GM12874 (cell line): Measurements from ENCODE around the gene CAPN5.

ENCODE experiments used
- CTCF ChIP-seq: IDR thresholded peaks from 2 replicates; pipeline ENCODE4 v1.5.1; 2011; ENCODE audit warnings: low read depth, mild to moderate bottlenecking, control low read depth, low read length, moderate library complexity; ENCODE audit not compliant: insufficient read depth

The CAPN5 gene

GRCh38 chr11:77174559-77174958, 107.8 kb downstream of the CAPN5 start:
- TF ChIP-seq CTCF: no peak

- no peak for TF ChIP-seq CTCF
Measured at GRCh38 chr11:77175021-77175842, 108.5 kb downstream of the CAPN5 start.
